DND-41 (cell line): ENCODE results near the gene TAGLN3.

Source experiments
- CTCF ChIP-seq: IDR thresholded peaks from 2 replicates; pipeline ENCODE4 v1.5.1; 2012; ENCODE audit warnings: borderline replicate concordance, low read length, moderate library complexity, mild to moderate bottlenecking; ENCODE audit not compliant: poor library complexity, severe bottlenecking; ENCODE audit errors: extremely low read depth
- EZH2 ChIP-seq: IDR thresholded peaks from 3 replicates; pipeline ENCODE4 v1.6.1; 2012; ENCODE audit warnings: borderline replicate concordance, low read depth, mild to moderate bottlenecking, moderate library complexity, low read length, inconsistent platforms; ENCODE audit not compliant: severe bottlenecking

DNA sequence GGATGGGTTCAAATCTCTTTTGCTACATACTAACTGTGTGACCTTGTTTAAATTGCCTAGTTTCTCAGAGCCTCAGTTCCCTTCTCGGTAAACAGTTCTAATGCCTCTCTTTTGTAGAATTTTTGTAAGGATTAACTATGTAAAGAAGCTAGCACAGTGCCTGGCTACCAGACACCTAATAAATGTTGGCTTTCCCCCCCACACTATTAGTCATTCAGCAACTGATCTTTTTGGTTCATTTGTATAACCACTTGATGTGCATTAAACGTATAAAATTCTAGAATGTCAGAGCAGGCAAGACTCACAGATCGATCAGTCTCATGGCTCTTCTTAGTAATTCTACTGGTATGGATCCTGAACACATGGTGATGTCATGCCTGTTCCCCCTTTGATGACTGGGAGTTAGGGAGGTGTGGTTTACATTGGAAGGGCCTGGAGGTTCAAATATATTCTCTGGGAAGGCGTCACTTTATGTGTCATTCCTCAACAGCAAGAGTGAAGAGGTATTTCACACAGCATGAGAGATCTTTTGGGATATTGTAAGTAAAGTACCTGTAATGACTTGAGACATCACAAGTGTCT, 6.5 kb downstream of the TAGLN3 start:
- TF ChIP-seq CTCF (no peak), EZH2 (no peak)
